Endothelial cell of umbilical vein (primary cell): ENCODE data around the gene PTTG2. TPM values are rescaled to one million over a fixed set of nuclear protein-coding genes. Genes with fewer than 3 reads are reported as not detected.

Source experiments
- BruUV-seq: library from RNA; stranded (reverse); fragments of 400-500 nt; replicated peaks from 2 replicates; lab custom pipeline; 2021; lab: Mats Ljungman, UMichigan
- CTCF ChIA-PET: fragments of 300-600, 350-600 bp; sonication (Branson Sonifier 250); formaldehyde crosslinking; loops from one replicate; lab custom pipeline; 2021; ENCODE audit warnings: antibody characterized with exemption, inconsistent platforms; lab: Charles Lee
- POLR2A ChIA-PET: fragments of 300-600, 350-600 bp; sonication (Branson Sonifier 250); formaldehyde crosslinking; loops from one replicate; lab custom pipeline; 2021; ENCODE audit warnings: antibody characterized with exemption, inconsistent platforms; lab: Charles Lee
- DNase-seq: peaks from one replicate; pipeline ENCODE4 v3.0.0-alpha.2; 2011; ENCODE audit warnings: low read depth, low spot score
- FAIRE-seq: peaks from 2 replicates; lab custom pipeline; 2011; peaks lifted over from hg19 to GRCh38; lab: Jason Lieb, UNC
- H2AFZ ChIP-seq: 2 replicates; pipeline ENCODE4 v1.6.0; 2012; ENCODE audit warnings: low read depth, low read length, control low read depth, inconsistent platforms
- H3K27ac ChIP-seq: 2 replicates; pipeline ENCODE4 v1.5.1; 2011; ENCODE audit warnings: low read depth, mild to moderate bottlenecking, control low read depth, low read length, moderate library complexity; ENCODE audit not compliant: insufficient read depth
- H3K27me3 ChIP-seq, 2 experiments: 2 replicates each; pipeline versions ENCODE4 v1.6.0 to v1.6.1; 2011; ENCODE audit warnings: low read length in 2 of 2, mixed read lengths in 1 of 2; ENCODE audit not compliant: control insufficient read depth in 2 of 2, insufficient read depth in 2 of 2
- H3K36me3 ChIP-seq, 2 experiments: 2 replicates in 1 of 2; 3 replicates in 1 of 2; pipeline ENCODE4 v1.5.1; 2011; ENCODE audit warnings: low read length in 2 of 2, mild to moderate bottlenecking in 1 of 2, moderate library complexity in 1 of 2; ENCODE audit not compliant: control insufficient read depth in 2 of 2, insufficient read depth in 2 of 2; ENCODE audit errors: extremely low read depth in 1 of 2
- H3K4me1 ChIP-seq: 3 replicates; pipeline ENCODE4 v1.5.1; 2011; ENCODE audit warnings: mild to moderate bottlenecking, low read length; ENCODE audit not compliant: control insufficient read depth, insufficient read depth; ENCODE audit errors: extremely low read depth
- H3K4me2 ChIP-seq: 2 replicates; pipeline ENCODE4 v1.6.1; 2011; ENCODE audit warnings: low read length, control low read depth, mixed read lengths; ENCODE audit not compliant: insufficient read depth
- H3K4me3 ChIP-seq, 3 experiments: fragments of 200-600 bp in 1 of 3; sonication (generic), shearing (Covaris generic) in 1 of 3; replicated peaks in 1 of 3; 2 replicates each; pipeline ENCODE4 v1.5.1; 2011 to 2016; ENCODE audit warnings: control low read depth in 3 of 3, low read length in 3 of 3, mild to moderate bottlenecking in 2 of 3, inconsistent platforms in 1 of 3, low read depth in 1 of 3, moderate library complexity in 1 of 3; ENCODE audit not compliant: insufficient read depth in 1 of 3
- H3K79me2 ChIP-seq: 2 replicates; pipeline ENCODE4 v1.6.0; 2012; ENCODE audit warnings: low read length, inconsistent platforms; ENCODE audit not compliant: control insufficient read depth, insufficient read depth
- H3K9ac ChIP-seq: replicated peaks from 2 replicates; pipeline ENCODE3; 2011; ENCODE audit warnings: low read length, control low read depth; ENCODE audit not compliant: insufficient read depth; ENCODE audit errors: extremely low read depth
- H3K9me1 ChIP-seq: replicated peaks from 3 replicates; pipeline ENCODE4 v1.6.0; 2011; ENCODE audit warnings: mild to moderate bottlenecking, low read length; ENCODE audit not compliant: control insufficient read depth, insufficient read depth; ENCODE audit errors: extremely low read depth
- H3K9me3 ChIP-seq: replicated peaks from 2 replicates; pipeline ENCODE4 v1.5.1; 2012; ENCODE audit warnings: low read length, inconsistent platforms; ENCODE audit not compliant: control insufficient read depth, insufficient read depth
- H4K20me1 ChIP-seq: replicated peaks from 2 replicates; pipeline ENCODE3; 2011; ENCODE audit warnings: mild to moderate bottlenecking, low read length; ENCODE audit not compliant: control insufficient read depth, insufficient read depth; ENCODE audit errors: extremely low read depth
- EZH2 ChIP-seq: IDR thresholded peaks from 2 replicates; pipeline ENCODE4 v1.6.1; 2012; ENCODE audit warnings: borderline replicate concordance, low read depth, mild to moderate bottlenecking, moderate library complexity, low read length, inconsistent platforms; ENCODE audit not compliant: severe bottlenecking
- JUN ChIP-seq: IDR thresholded peaks from 2 replicates; pipeline ENCODE4 v1.6.1; 2011; ENCODE audit warnings: borderline replicate concordance, low read depth; ENCODE audit not compliant: insufficient read length, insufficient read depth
- dilution Hi-C: fragments of 300-500 bp; cut with MboI; formaldehyde crosslinking; loops from one replicate; pipeline ENCODE4 v1.15.0; 2019; ENCODE audit warnings: low sequenced_read_pairs; ENCODE audit not compliant: extremely low pct_ligation_motif_present
- intact Hi-C: fragments of 100-400 bp; cut with micrococcal nuclease; formaldehyde crosslinking; loops from one replicate; pipeline ENCODE4 v1.10.0; 2022
- polyA plus RNA-seq, 4 experiments: library from polyadenylated mRNA; depleted of rRNA in 3 of 4; stranded (reverse) in 3 of 4; unstranded in 1 of 4; fragments of >200 nt; gene quantifications; 2 replicates each; pipeline versions ENCODE4 v1.2.1 to v1.2.3, GENCODE V29; 2011 to 2012; ENCODE audit warnings: missing spikeins in 1 of 4
- total RNA-seq: library from RNA; stranded (reverse); gene quantifications from 2 replicates; pipeline ENCODE4 v1.2.3, GENCODE V29; 2021

Gene PTTG2
- total and polyA plus RNA-seq, 2 donors (not counting 3 experiments of a cell fraction or from before 2014, with no cell fraction given): not detected

DNA sequence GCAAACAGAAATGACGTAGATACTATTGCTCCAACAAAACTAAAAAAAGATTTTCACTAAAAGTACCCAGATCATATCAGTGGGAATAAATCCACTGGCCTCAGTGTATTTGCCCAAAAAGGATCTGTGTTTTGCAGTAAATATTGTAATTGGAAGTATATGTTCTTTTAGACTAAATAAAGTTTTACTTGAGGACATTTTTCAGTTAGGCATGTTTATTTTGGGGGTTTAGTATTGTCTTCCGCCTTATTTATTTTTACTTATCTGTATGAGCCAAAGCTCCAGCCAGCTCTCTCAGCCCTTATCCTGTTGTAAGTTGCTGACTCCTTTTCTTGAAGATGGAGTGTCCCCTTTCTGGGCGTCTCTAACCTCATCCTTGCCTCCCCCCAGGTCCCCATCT, 49.8 kb downstream of the PTTG2 start:
- peak; percentile 8 for FAIRE-seq
- dilution Hi-C loops: no loop called here

More for the DNA sequence above, 49.8 kb downstream of the PTTG2 start:
- Histone ChIP-seq H3K36me3 (no peaks in the 10 kb centered on the region), H3K9me3 (no peaks in the 10 kb centered on the region), H4K20me1 (no peaks in the 10 kb centered on the region), H3K9ac (no peak overlapping the region), H3K9me1 (no peaks in the 10 kb centered on the region), H3K27ac (no peak overlapping the region), H2AFZ (no peak overlapping the region), H3K4me1 (no peaks in the 10 kb centered on the region), H3K4me2 (no peak overlapping the region), H3K4me3 (no peak overlapping the region), H3K27me3 (no peaks in the 10 kb centered on the region), H3K79me2 (peaks cover 8% of the 10 kb centered on the region)
- TF ChIP-seq EZH2 (no peak), JUN (no peak)
- ChIA-PET POLR2A (no interaction called here), CTCF (interaction anchor here (1.0 kb wide), 1 partner anchor 18 kb away, joined by 3 read pairs; no protein-coding TSS in a partner anchor)
- DNase-seq: no peak
- intact Hi-C loops: no loop called here
- BruUV-seq: no TSS peak

Other genes starting within 250 kb of the PTTG2 start
- gene PGM2, start 133.7 kb upstream of the PTTG2 start, total RNA-seq: 45.8 and 53.9 TPM in 2 replicates
- gene PGM2, start 133.7 kb upstream of the PTTG2 start, polyA plus RNA-seq: 11.2 and 17.9 TPM in 2 replicates
- 112 and 116 TPM in 2 replicates for gene TBC1D1, start 69.3 kb upstream of the PTTG2 start, total RNA-seq
- 62.9 and 63.5 TPM in 2 replicates for gene TBC1D1, start 69.3 kb upstream of the PTTG2 start, polyA plus RNA-seq